Fibroblast of skin of right quadriceps (primary cell): ENCODE measurements around the gene ADCY7.

Source experiments
- DNase-seq: peaks from one replicate; pipeline ENCODE4 v3.0.0-alpha.2; 2013

The ADCY7 gene

DNA sequence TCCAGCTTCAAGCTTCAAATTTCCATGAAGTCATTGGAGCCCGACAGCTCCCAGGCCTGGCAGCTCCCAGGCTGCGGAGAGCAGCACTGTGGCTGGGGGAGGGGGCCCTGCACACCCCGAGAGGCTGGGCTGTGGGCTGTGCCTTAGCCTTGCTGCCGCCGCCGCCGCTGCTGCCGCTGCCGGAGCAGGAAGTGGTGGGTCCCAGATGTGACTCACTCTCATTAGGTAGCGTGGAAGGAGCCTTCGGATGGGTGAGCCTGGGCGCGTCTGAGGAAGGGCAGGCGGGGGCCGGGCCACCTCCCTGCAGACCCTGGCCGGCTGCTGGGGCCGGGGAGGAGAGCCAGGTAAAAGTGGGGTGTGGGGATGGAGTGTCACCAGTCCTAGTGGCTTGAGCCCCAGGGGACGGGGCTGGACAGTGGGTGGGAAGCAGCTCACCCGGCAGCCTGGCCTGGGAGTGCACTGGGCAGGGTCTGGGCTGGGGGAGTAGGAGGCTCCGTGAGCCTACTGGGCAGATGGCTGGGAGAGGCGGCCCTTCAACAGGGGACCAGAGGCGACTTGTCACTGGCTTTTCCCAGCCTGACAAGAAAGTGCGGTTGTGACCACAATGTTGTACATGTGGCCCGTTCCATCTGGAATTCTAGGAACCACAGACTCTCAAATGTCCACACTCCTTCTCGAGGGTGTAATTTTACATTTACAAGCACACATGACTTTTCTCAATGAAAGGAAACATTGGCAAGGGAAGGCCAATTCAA is at the start of gene ADCY7:
ADCY7 (plus strand) TSS at position 215 of the 755 bp plus-strand sequence. CDS start 21,629 bp downstream, outside the sequence.
- DNase-seq, result peak; percentile 91

DNA sequence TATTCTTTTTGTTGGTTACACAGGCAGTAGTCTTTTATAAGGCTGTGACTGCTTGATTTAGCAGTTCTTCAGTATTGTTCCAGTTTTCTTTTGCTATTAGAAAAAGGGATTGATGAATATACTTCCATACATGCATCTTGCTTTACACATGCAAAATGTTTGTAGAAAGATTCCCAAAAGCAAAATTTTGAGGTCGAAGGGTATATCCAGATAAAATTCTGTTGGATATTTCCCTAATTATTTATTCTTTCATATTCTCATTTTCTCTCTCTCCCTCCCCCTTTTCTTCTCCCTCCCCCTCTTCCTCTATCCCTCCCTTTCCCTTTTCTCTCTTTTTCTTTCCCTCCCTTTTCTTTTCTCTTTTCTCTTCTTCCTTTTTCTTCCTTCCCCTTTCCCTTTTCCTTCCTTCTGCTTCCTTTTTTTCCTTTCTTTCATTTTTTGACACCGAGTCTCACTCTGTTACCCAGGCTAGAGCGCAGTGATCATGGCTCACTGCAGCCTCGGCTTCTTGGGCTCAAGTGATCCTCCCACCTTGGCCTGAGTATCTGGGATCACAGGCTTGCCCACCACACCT is 46.9 kb upstream of the ADCY7 start:
- DNase-seq, result no peak

DNA sequence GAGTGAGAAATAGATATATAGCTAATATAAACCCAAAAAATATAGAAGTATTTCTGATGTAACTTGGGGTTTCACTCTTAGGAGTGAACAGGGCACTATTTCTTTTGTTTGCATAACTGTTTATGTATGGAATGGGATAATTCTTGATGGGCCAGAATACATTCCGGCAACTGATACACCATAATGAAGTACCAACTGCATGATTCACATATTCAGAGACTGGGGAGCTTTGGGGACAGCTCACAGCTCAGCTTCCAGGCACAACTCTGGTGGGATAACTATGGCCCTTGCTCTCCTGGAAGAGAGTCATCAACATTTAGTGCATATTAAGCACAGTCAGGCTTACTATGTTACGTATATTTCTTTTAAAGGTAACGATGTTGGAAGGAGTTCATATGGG is 42.1 kb upstream of the ADCY7 start:
- peak; percentile 31 for DNase-seq

- DNase-seq, result no peak
Observed at GRCh38 chr16:50227120-50227519, 39.2 kb upstream of the ADCY7 start.

- no peak for DNase-seq
Observed at GRCh38 chr16:50227665-50228064, 38.7 kb upstream of the ADCY7 start.

GRCh38 chr16:50228364-50228868 is 37.9 kb upstream of the ADCY7 start:
- no peak for DNase-seq

- no peak for DNase-seq
Observed at GRCh38 chr16:50229149-50229726, 37.1 kb upstream of the ADCY7 start.

DNA sequence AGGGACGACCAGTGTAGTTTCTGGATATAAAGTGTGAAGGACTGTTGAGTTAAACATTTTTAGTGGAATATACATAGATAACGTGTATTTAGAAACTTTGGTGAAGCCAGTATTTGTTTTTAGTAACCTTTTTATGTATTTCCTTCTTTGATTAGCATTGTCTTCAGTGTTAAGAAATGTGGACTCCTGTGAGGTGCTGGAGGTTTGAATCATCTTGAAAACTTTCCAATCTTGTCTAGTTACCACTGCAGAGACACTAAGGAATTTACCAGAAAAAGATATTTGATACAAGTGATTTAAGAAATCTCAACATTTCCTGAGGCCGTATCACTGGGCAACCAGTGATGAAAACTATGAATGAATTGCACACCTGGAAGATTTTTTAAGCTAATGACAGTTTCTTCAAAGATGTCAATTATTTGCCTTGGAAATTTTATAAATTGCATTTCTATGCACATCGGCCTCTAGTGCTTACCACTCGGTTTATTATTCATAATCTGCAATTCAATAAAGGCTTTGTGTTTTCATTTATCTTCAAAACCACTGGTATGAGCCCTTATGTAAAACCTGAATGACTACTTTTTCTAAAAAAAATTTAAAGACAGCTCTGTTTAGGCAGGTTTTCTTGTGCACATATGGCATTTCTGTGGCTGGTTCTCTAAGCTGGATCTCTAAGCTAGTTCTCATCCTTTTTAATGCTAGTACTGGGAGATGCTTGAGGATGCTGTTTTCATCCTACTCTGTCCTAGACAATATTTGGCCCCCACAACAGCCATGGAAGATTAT is 31.4 kb upstream of the ADCY7 start:
- DNase-seq, result peak; percentile 61

DNA sequence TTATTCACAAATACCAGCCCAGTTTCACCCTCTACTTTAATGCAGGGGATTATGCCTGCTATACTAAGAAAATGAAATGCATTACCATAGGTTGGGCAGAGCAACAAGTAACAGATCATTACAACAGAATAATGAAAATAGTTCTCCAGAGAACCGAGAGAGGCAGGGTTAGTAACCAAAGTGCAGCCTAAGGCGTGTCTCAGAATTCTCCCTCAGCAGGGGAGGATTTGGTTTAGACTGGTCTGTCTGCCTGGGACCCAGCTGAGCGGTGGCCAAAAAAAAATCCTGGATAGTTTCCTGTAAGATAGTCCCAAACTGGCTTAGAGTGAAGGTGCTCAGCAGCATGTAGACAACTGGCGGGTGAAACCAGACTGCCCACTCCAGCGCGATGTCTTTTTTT is 30.8 kb upstream of the ADCY7 start:
- DNase-seq, result no peak

DNA sequence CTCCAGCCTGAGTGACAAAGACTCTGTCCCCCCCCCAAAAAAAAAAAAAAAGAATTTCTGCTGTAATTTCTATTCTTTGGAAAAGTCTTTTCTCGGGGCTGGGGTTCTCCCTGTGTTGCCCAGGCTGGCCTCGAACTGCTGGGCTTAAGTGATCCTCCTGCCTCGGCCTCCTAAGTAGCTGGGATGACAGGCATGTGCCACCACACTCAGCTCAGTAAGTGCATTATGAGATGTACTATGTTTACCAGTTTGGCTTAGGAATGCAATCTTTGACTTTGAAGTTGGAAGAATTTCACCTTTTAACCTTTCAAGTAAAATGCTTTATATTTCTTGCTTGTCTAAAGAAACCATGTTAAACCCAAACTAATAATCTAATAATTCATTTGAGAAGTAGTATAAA is 28.0 kb upstream of the ADCY7 start:
- no peak for DNase-seq

DNA sequence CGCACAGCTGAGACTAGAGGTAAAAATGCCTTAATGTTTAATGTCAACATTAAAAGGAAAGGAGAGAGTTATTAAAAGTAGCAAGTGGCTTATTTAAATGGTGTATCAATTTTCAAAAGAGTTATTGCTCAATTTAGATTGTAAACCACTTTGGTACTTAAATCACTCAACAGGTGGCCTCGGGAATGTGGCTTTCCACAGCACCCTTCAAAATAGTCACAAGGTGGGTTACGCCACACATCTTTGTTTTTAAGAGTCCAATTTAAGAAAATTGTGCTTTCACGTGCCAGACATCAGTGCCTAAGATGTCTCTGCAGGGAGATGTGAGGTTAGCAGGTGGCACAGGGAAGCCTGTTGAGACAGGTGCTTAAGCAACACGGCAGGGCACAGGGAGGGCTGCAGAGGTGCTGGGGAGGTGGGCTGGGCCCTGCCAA is 27.5 kb upstream of the ADCY7 start:
- no peak for DNase-seq

DNA sequence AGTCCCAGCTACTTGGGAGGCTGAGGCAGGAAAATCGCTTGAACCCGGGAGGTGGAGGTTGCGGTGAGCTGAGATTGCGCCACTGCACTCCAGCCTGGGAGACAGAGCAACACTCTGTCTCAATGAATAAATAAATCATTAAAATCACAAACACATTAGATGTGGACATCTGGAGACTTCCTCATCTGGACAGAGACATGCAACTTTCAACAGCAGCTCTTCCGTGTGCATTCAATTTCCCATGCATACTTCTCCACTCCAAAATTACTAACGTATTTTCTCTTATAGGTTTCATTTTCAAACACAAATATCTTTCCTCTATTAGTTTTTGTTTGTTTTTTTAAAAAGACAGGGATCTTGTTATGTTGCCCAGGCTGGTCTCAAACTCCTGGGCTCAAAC is 23.3 kb upstream of the ADCY7 start:
- DNase-seq, result peak; percentile 44

DNA sequence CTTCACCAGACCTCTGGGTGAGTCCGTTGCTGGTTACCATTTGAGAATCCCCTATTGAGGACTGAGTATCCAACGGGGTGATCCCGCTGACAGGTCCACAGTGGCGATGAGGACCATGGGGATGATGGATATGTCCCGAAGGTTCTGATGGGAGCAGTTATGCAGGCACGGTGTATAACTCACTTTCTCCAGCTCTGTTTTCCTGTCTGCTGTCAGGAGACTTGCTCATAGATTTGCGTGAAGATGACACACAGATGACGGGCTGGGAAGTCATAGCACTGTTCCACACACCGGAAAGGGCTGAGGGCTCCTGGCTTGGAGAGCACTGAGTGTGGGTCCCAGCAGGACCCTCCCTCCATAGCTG is 22.2 kb upstream of the ADCY7 start:
- peak; percentile 46 for DNase-seq

- DNase-seq, result no peak
Observed at GRCh38 chr16:50244504-50245416, 21.6 kb upstream of the ADCY7 start.

- peak; percentile 72 for DNase-seq
Observed at GRCh38 chr16:50245417-50246298, 20.7 kb upstream of the ADCY7 start.

DNA sequence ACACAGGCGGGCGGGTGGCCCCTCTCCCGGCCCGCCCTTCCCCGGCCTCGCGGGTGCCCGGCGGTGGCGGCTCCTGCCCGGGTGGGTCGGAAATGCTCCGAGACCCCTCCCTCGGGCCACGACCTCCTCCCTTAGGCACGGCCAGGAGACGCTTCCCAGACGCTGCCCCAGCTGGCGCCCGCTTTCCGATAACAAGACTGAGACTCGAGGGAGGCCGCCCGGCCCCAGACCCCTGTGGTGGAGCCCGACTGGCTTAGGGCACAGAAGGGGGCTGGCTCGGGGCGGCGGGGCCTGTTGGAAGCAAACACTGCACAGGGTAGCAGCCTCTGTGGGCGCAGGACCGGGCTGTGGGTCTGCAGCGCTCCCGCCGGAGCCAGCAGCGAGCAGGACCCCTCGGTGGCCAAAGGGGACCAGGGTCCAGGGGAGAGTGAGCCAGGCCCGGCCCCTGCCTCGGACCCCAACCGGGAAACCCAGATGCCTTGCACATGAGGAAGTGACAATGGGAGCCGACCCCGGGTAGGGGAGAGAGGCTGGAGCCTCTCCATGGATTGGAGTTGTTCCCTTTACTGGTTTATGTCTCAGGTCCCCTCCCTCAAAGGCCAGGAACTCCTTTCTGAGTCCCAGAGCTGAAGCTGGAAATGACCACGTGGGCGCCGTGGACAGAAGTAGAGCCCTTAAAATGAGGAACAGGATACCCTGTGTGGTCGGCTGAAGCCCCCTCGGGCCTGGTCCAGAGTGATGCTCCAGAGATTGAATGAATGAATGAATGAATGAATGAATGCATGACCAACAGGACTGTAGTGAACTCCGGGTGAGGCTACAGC is 19.8 kb upstream of the ADCY7 start:
- no peak for DNase-seq

DNA sequence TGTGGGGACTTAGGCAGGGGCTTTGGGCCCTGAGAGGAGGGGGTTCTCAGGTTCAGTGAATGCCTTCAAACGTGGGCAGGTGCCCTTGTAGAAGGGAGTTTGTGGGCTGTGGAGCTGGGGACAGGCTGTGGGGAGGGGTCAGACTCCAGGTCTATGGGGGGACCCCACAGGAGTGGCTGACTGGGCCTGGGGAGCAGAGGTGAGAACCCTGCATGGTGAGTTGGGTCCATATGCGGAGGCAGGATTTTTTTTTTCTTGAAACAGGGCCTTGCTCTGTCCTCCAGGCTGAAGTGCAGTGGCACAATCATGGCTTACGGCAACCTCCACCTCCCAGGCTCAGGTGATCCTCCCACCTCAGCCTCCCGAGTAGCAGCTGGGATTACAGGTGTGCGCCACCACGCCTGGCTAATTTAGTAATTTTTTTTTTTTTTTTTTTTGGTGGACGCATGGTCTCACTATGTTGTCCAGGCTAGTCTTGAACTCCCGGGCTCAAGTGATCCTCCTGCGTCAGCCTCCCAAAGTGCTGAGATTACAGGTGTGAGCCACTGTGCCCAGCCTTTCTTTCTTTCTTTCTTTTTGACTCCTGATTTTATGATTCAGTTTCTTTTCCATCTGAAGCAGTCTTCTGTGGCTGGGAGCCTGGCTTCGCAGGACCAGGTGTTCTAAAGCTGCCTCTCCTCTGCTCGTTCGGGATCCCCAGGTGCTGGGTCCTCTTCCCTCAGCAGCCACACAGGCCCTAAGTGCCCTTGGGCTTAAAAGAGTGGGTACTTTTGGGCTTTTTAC is 19.0 kb upstream of the ADCY7 start:
- no peak for DNase-seq

DNA sequence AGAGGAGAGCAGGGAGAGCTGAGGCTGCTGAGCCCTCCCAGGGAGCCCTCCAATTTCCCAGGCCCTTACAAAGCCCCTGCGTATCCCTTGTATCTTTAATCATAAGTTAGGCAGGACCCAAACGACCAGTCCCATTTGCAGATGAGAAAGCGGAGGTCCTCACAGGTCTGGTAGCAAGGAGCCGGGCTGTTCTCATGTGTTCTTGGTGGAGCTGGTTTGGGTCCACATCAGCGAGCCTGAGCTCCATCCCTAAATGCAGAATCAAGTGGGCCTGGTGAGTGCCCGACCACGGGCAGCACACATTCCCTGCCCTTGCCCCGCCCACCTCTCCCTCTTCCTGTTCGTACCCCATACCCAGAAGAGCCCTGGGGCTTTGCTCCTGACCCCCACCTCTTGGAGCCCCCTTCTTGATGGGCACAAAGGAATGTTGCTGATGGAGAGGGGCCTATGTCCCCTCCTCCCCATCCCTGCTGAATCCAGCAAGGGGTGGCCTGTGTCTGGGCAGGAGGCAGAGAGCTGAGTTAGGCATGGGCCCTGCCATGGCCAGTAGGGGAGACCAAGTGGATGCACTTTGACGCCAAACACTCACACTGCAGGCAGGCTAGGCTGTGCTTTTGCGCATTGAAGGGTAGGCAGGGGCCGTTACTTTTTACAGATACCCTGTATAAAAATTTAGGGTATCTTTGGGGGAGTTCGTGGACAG is 18.3 kb upstream of the ADCY7 start:
- no peak for DNase-seq

DNA sequence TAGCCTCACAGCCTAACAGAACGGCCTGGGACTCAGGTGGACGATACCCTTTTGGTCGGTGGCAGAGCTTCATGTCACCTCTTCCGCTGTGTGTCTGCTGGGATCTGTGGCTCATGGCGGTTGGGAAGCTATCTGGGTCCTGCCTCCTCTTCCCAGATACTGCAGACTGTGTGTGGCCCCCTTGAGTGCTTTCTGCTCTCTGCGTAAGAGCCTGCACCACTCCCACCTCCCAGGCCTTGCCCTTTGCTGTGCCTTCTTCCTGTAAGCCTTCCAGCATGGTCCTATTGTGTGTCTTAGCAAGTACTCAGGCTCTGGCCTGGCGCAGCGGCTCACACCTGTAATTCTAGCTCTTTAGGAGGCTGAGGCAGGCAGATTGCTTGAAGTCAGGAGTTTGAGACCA is 17.5 kb upstream of the ADCY7 start:
- DNase-seq, result no peak
